DMS153 treated with DMSO at 0.1 percent for 48 hours (cell line): ENCODE measurements around the gene SPEN.

Experiments used
- DNase-seq: peaks from one replicate; lab custom pipeline; 2025; ENCODE audit not compliant: unreplicated experiment; lab: John Stamatoyannopoulos, UW

Gene SPEN

GRCh38 chr1:15935056-15935950 is 87.8 kb downstream of the SPEN start:
- no peak for DNase-seq

DNA sequence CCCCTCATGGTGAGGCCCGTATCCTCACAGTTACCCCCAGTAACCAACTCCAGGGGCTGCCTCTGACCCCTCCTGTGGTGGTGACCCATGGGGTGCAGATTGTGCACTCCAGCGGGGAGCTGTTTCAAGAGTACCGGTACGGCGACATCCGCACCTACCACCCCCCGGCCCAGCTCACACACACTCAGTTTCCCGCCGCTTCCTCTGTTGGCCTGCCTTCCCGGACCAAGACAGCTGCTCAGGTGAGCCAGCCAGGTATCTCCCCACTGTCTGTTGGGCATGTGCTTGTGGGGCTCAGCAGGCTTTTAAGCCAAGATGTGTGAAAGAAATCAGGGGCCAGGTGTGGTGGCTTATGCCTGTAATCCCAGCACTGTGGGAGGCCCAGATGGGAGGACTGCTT is 88.5 kb downstream of the SPEN start:
- no peak for DNase-seq

DNA sequence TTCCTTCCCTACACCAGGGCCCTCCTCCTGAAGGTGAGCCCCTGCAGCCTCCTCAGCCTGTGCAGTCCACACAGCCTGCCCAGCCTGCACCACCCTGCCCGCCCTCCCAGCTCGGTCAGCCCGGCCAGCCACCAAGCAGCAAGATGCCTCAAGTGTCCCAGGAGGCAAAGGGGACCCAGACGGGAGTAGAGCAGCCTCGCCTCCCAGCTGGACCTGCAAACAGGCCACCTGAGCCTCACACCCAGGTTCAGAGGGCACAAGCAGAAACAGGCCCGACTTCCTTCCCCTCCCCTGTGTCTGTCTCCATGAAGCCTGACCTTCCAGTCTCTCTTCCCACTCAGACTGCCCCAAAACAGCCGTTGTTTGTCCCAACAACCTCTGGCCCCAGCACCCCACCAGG is 89.6 kb downstream of the SPEN start:
- DNase-seq, result no peak

- no peak for DNase-seq
Measured at GRCh38 chr1:15937706-15938168, 90.2 kb downstream of the SPEN start.

GRCh38 chr1:15938628-15939161 is 91.2 kb downstream of the SPEN start:
- no peak for DNase-seq

- no peak for DNase-seq
Measured at GRCh38 chr1:15939181-15940109, 91.9 kb downstream of the SPEN start.

DNA sequence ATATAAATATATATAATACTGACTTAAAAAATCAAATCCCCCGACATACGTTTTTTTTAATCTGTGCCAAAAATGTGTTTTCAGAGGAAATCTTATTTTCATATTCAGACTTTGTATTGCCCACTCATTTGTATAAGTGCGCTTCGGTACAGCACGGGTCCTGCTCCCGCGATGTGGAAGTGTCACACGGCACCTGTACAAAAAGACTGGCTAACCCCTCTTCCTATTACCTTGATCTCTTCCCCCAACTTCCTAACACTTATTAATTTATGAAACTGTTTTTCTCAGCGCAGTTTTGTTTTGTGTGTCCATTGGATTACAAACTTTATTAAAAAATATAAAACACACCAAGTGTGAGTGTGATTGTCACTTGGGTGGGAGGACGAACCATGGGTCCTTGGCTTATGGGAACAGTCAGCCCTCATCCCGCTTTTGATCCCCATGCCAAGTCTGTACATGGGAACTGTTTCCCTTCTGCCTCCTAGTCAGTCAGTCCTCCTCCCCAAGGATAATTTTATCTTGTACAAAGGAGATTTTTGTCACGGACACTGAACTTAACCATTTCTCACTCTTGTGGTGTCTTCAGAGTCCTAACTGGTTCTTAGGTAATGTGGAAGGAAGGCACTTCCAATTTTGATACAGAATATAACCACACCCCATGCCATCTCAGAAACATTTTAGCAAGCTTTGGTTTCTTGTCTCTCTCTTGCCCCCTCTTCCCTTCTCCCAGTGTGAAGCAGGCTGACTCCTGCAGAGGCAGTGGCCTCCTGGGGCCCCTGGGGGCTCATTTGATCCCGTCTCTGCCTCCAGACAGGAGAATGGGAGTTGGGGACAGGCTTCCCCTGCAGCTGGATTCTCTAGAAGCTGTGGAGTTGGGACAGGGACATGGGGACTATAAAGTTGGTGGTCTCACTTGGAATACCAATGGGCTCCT is 92.9 kb downstream of the SPEN start:
- DNase-seq, result no peak

- no peak for DNase-seq
Measured at GRCh38 chr1:15941044-15941840, 93.7 kb downstream of the SPEN start.

DNA sequence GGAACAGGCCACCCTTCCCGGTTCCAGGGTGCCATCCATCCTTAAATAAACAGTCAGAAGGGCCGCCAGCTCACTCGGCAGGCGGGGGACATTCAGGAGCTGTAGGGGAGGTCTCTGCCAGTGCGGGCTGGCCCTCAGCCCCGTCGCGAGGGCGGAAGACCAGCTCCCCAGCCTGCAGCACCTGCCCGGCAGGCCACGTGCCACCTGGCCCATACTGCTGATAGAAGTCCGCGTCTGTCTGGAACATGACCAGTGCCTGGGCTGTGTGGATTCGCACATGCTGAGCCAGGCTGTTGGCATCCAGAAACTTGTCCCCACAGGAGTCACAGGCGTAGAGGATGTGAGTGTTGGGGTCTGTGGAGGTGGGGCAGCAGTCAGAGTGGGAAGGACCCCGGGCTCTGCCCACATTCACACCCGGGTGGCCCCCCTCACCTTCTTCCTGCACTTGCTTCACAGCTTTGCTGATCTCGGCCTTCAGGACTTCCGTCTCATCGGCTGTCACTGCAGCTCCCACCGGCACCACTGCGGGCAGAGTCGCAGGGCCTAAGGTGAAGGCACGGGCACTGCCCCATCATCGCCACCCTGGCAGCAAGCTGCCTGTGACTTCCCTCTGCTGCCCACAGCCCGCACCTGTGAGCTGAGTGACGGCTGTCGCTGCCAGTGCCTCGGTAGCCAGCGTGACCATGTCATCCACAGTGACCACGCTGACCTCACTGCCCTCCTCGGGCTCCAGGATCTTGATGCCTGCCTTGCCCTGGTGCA is 94.6 kb downstream of the SPEN start:
- no peak for DNase-seq

GRCh38 chr1:15942661-15943327 is 95.3 kb downstream of the SPEN start:
- DNase-seq, result no peak

- DNase-seq, result no peak
Measured at GRCh38 chr1:15943328-15943991, 96.0 kb downstream of the SPEN start.

- no peak for DNase-seq
Measured at GRCh38 chr1:15943992-15944307, 96.4 kb downstream of the SPEN start.

- DNase-seq, result no peak
Measured at GRCh38 chr1:15944308-15945010, 97.0 kb downstream of the SPEN start.

DNA sequence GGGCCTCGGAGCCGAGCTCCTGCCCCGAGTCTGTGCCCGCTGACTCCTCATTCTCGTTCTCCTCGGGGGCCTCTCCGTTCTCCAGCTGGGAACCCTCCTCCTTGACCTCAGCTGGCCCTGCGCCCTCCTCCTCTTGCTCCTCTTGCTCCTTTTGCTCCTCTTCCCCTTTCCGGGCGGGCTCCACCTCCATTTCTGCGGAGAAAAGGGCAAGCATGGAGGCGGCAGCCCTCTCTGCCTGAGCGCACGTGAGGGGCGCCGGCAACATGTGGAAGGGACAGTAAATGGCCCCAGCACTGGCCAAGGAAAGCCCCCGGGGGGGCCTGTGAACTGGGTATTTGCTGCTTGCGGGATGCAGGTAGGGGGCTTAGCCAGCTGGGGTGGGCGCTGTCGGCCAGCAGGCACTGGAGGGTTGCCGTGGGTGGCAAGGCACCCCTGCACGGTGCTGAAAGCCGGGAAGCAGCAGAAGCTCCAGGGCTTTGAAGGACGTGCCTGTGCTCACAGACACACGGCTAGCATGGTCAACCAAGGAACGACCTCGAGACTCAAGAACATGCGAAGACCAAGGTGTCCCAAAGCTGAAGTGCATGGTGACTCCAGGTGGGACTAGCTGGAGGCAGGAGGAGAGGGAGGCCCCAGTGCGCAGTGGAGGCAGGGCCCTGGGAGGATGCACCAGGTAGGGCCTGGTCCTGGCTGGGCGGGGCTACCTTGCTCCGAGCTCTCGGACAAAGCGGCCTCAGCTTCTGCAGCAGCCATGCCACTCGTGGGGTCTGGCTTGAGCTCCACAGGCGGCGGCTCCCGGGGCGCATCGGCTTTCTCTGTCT is 97.7 kb downstream of the SPEN start:
- no peak for DNase-seq

DNA sequence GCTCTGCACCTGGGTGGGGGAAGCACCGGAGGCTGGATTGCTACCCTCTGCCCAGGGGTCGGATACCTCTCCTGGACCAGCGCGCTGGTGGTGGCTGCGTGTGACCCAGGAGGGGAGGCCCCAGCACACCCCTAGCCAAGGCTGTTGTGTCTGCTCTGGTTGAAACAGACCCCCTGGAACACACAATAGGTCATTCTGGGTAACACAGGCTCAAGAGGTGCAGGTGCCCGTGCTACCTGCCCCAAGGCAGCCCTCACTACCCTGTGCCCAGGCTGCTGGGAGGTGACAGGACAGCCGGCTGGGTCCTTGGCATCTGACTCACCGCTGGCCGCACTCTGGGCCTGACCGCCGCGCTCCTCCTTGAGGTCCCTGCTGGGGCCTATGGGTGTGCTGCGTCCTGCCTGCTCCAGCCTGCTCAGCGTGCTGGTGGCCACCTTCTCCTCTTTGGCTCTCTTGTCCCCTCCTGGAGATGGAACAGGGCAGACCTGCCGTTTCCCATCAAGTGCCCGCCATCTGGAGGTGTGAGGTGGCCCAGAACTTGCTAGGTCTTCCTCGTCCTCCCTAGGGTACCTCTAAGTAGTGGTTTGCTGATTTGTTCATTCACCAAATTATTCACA is 98.4 kb downstream of the SPEN start:
- DNase-seq, result no peak
